IMR-90 (cell line): ENCODE results near the gene CTSS. TPM values are rescaled to one million over a fixed set of nuclear protein-coding genes. Genes with fewer than 3 reads are reported as not detected.

Experiments
- ATAC-seq: fragments of 200-7000 bp; cut with Tn5 transposase; 2 replicates; pipeline ENCODE4 v1.9.1; 2020; ENCODE audit warnings: low read depth, mild to moderate bottlenecking, moderate library complexity
- BruUV-seq: library from RNA; stranded (reverse); fragments of 400-500 nt; replicated peaks from 2 replicates; lab custom pipeline; 2021; lab: Mats Ljungman, UMichigan
- CTCF ChIA-PET: fragments of 300-600 bp; formaldehyde crosslinking; extraction: SDS; loops from one replicate; lab custom pipeline; 2021; ENCODE audit warnings: antibody characterized with exemption; lab: Yijun Ruan, JAX
- POLR2A ChIA-PET: fragments of 300-600 bp; sonication (Branson Sonifier 250); formaldehyde crosslinking; loops from one replicate; lab custom pipeline; 2022; ENCODE audit warnings: antibody characterized with exemption; ENCODE audit not compliant: unreplicated experiment; lab: Charles Lee
- DNase-seq: peaks from one replicate; pipeline ENCODE4 v3.0.0; 2013
- H2AFZ ChIP-seq: replicated peaks from 2 replicates; pipeline ENCODE3; 2013; ENCODE audit warnings: low read length, mild to moderate bottlenecking; ENCODE audit not compliant: poor library complexity
- H2AK5ac ChIP-seq: 2 replicates; pipeline ENCODE4 v1.6.1; 2013; ENCODE audit warnings: low read depth, low read length, inconsistent platforms
- H2AK9ac ChIP-seq: replicated peaks from 2 replicates; pipeline ENCODE3; 2013; ENCODE audit warnings: mild to moderate bottlenecking, low read depth, low read length, moderate library complexity; ENCODE audit not compliant: poor library complexity
- H2BK120ac ChIP-seq: 2 replicates; pipeline ENCODE4 v1.6.1; 2013; ENCODE audit warnings: low read depth, low read length, inconsistent platforms
- H2BK15ac ChIP-seq: 3 replicates; pipeline ENCODE4 v1.6.1; 2013; ENCODE audit warnings: low read depth, low read length, inconsistent platforms
- H2BK20ac ChIP-seq: 2 replicates; pipeline ENCODE4 v1.6.1; 2013; ENCODE audit warnings: low read depth, mild to moderate bottlenecking, inconsistent platforms, low read length, moderate library complexity
- H2BK5ac ChIP-seq: 2 replicates; pipeline ENCODE4 v1.6.1; 2013; ENCODE audit warnings: mild to moderate bottlenecking, low read depth, low read length, inconsistent platforms; ENCODE audit not compliant: poor library complexity, severe bottlenecking
- H3K14ac ChIP-seq: replicated peaks from 2 replicates; pipeline ENCODE4 v1.6.1; 2013; ENCODE audit warnings: low read depth, low read length, inconsistent platforms
- H3K18ac ChIP-seq: 2 replicates; pipeline ENCODE4 v1.6.1; 2013; ENCODE audit warnings: low read depth, low read length, control low read depth
- H3K23ac ChIP-seq: 2 replicates; pipeline ENCODE4 v1.6.1; 2013; ENCODE audit warnings: low read depth, low read length, inconsistent platforms
- H3K27ac ChIP-seq: 2 replicates; pipeline ENCODE4 v1.5.1; 2013; ENCODE audit warnings: mild to moderate bottlenecking, control low read depth, low read length; ENCODE audit not compliant: insufficient read depth
- H3K27me3 ChIP-seq: 2 replicates; pipeline ENCODE4 v1.6.1; 2013; ENCODE audit warnings: low read length; ENCODE audit not compliant: control insufficient read depth, insufficient read depth
- H3K36me3 ChIP-seq: 2 replicates; pipeline ENCODE4 v1.6.1; 2013; ENCODE audit warnings: low read length, mixed read lengths; ENCODE audit not compliant: control insufficient read depth, insufficient read depth
- H3K4ac ChIP-seq: 2 replicates; pipeline ENCODE4 v1.6.1; 2013; ENCODE audit warnings: low read depth, low read length, inconsistent platforms
- H3K4me1 ChIP-seq: 2 replicates; pipeline ENCODE4 v1.6.1; 2013; ENCODE audit warnings: low read length, mixed read lengths; ENCODE audit not compliant: control insufficient read depth, insufficient read depth
- H3K4me2 ChIP-seq: 2 replicates; pipeline ENCODE4 v1.6.1; 2013; ENCODE audit warnings: low read depth, mild to moderate bottlenecking, control low read depth, low read length, moderate library complexity
- H3K4me3 ChIP-seq: 2 replicates; pipeline ENCODE4 v1.5.1; 2013; ENCODE audit warnings: low read depth, mild to moderate bottlenecking, control low read depth, low read length, moderate library complexity; ENCODE audit not compliant: insufficient read depth
- H3K56ac ChIP-seq: 2 replicates; pipeline ENCODE4 v1.6.1; 2013; ENCODE audit warnings: low read length, inconsistent platforms; ENCODE audit not compliant: insufficient read depth; ENCODE audit errors: extremely low read depth
- H3K79me1 ChIP-seq, 2 experiments: 2 replicates each; pipeline ENCODE4 v1.6.1; 2013; ENCODE audit warnings: low read length in 2 of 2, inconsistent platforms in 1 of 2, low read depth in 1 of 2
- H3K9ac ChIP-seq: 2 replicates; pipeline ENCODE4 v1.6.1; 2013; ENCODE audit warnings: low read depth, low read length, control low read depth
- H3K9me1 ChIP-seq: 2 replicates; pipeline ENCODE4 v1.6.1; 2013; ENCODE audit warnings: low read length, inconsistent platforms; ENCODE audit not compliant: insufficient read depth
- H3K9me3 ChIP-seq: 2 replicates; pipeline ENCODE4 v1.6.1; 2013; ENCODE audit warnings: low read length; ENCODE audit not compliant: control insufficient read depth, insufficient read depth
- H4K20me1 ChIP-seq: 2 replicates; pipeline ENCODE4 v1.6.1; 2013; ENCODE audit warnings: low read length, inconsistent platforms; ENCODE audit not compliant: insufficient read depth
- H4K5ac ChIP-seq: 2 replicates; pipeline ENCODE4 v1.6.1; 2013; ENCODE audit warnings: mild to moderate bottlenecking, low read depth, low read length, control low read depth
- H4K8ac ChIP-seq, 2 experiments: 2 replicates each; pipeline ENCODE4 v1.6.1; 2013; ENCODE audit warnings: low read depth in 2 of 2, low read length in 2 of 2, control low read depth in 1 of 2, inconsistent platforms in 1 of 2
- H4K91ac ChIP-seq: 2 replicates; pipeline ENCODE4 v1.6.1; 2013; ENCODE audit warnings: low read depth, low read length, inconsistent platforms; ENCODE audit not compliant: insufficient read depth
- BHLHE40 ChIP-seq: fragments of 150-350 bp; IDR thresholded peaks from 2 replicates; pipeline ENCODE4 v1.6.1; 2016; ENCODE audit warnings: mild to moderate bottlenecking, low read depth, low read length
- CEBPB ChIP-seq: IDR thresholded peaks from 2 replicates; pipeline ENCODE4 v1.6.1; 2012; ENCODE audit warnings: low read depth, low read length, improper control_type of control experiment
- CHD1 ChIP-seq: IDR thresholded peaks from 2 replicates; pipeline ENCODE4 v1.6.1; 2012; ENCODE audit warnings: low read depth, low read length, improper control_type of control experiment
- ELK1 ChIP-seq: fragments of 150-350 bp; IDR thresholded peaks from 2 replicates; pipeline ENCODE4 v1.6.1; 2016; ENCODE audit warnings: low read depth, mild to moderate bottlenecking, low read length, moderate library complexity, borderline replicate concordance
- FOS ChIP-seq: fragments of 150-350 bp; IDR thresholded peaks from 2 replicates; pipeline ENCODE4 v1.6.1; 2016; ENCODE audit warnings: low read depth, low read length
- MAFK ChIP-seq: IDR thresholded peaks from 2 replicates; pipeline ENCODE4 v1.6.1; 2012; ENCODE audit warnings: low read depth, low read length, improper control_type of control experiment
- MAZ ChIP-seq: IDR thresholded peaks from 2 replicates; pipeline ENCODE4 v1.6.1; 2012; ENCODE audit warnings: low read depth, mild to moderate bottlenecking, low read length, improper control_type of control experiment, moderate library complexity, borderline replicate concordance
- MXI1 ChIP-seq: IDR thresholded peaks from 2 replicates; pipeline ENCODE4 v1.6.1; 2012; ENCODE audit warnings: low read depth, mild to moderate bottlenecking, low read length, moderate library complexity, borderline replicate concordance
- NFE2L2 ChIP-seq: fragments of 150-350 bp; IDR thresholded peaks from 2 replicates; pipeline ENCODE4 v1.6.1; 2016; ENCODE audit warnings: low read depth, mild to moderate bottlenecking, low read length
- RAD21 ChIP-seq: IDR thresholded peaks from 2 replicates; pipeline ENCODE4 v1.6.1; 2012; ENCODE audit warnings: low read length, improper control_type of control experiment
- RCOR1 ChIP-seq: IDR thresholded peaks from 2 replicates; pipeline ENCODE4 v1.6.1; 2012; ENCODE audit warnings: mild to moderate bottlenecking, low read length, improper control_type of control experiment; ENCODE audit not compliant: insufficient replicate concordance
- RFX5 ChIP-seq: IDR thresholded peaks from 2 replicates; pipeline ENCODE4 v1.8.0; 2012; ENCODE audit warnings: low read depth, mild to moderate bottlenecking, low read length, moderate library complexity
- WGBS, 2 experiments: methylation state at CpG; one replicate each; pipeline versions ENCODE4 v1.1.5 to v1.1.7; 2013; ENCODE audit warnings: missing lambda C conversion rate in 2 of 2; ENCODE audit not compliant: insufficient read length in 1 of 2; ENCODE audit errors: extremely low coverage in 2 of 2; 5-methylcytosine and 5-hydroxymethylcytosine counted together
- dilution Hi-C: fragments of 300-500 bp; cut with HindIII; formaldehyde crosslinking; loops from one replicate; pipeline ENCODE4 v1.14.3; 2018; ENCODE audit warnings: low sequenced_read_pairs; ENCODE audit not compliant: unreplicated experiment
- in situ Hi-C: fragments of 300-500 bp; cut with MboI; formaldehyde crosslinking; loops from 3 replicates; pipeline ENCODE4 v1.14.3; 2019; ENCODE audit warnings: low sequenced_read_pairs, inconsistent platforms, mixed read lengths
- intact Hi-C: fragments of 100-400 bp; cut with micrococcal nuclease; formaldehyde crosslinking; loops from 2 replicates; pipeline ENCODE4 v1.10.0; 2022
- polyA plus RNA-seq, 3 experiments: library from polyadenylated mRNA; depleted of rRNA; stranded (reverse); fragments of >200 nt; gene quantifications; 2 replicates each; pipeline ENCODE4 v1.2.3, GENCODE V29; 2012; ENCODE audit warnings: low replicate concordance in 1 of 3
- total RNA-seq: library from RNA; depleted of rRNA; stranded (reverse); fragments of >200 nt; gene quantifications from 2 replicates; pipeline ENCODE4 v1.2.3, GENCODE V29; 2012
- TF ChIP-seq, protein P1 (sequence below): fragments of 150-350 bp; IDR thresholded peaks from 2 replicates; pipeline ENCODE4 v1.6.1; 2017; ENCODE audit warnings: mild to moderate bottlenecking, antibody characterized with exemption, low read length, low read depth

The CTSS gene
- total and polyA plus RNA-seq, 2 of the 4 experiments (the other 2 are of a cell fraction) = 0.18 to 0.48 TPM

DNA sequence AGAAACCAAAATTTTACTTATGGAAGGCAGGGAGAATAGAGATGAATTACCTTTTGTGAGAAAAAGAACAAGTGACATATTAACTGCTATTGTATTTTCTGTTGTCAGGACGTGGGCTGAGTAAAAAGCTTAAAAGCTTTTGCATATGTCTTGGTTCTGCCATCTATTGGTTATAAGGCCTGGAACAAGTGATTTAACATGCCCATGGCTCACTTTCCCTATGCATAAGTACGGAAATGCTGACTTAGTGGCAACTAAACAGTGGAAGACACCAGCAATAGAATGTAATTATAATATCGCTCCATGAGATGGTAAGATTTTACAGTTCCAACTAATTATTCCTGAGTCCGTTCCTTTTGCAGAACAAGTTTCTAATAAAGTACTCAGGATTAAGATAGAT is 6.7 kb upstream of the CTSS start:
- Histone ChIP-seq H2BK15ac (no peak overlapping the region), H3K9ac (no peak overlapping the region), H3K9me1 (no peaks in the 10 kb centered on the region), H3K4me3 (no peak overlapping the region), H3K9me3 (no peaks in the 10 kb centered on the region), H2AK5ac (no peak overlapping the region), H2BK20ac (no peak overlapping the region), H3K27me3 (no peaks in the 10 kb centered on the region), H3K79me1 (no peaks in the 10 kb centered on the region), H2BK5ac (no peak overlapping the region), H4K20me1 (no peaks in the 10 kb centered on the region), H4K5ac (no peak overlapping the region), H3K4me1 (peaks cover 2% of the 10 kb centered on the region; the same call in 1 of the 2 replicates), H3K18ac (no peak overlapping the region), H2BK120ac (no peak overlapping the region), H3K14ac (no peak overlapping the region; the same call in 1 of the 2 replicates), H2AFZ (no peak overlapping the region), H4K91ac (no peak overlapping the region), H3K36me3 (no peaks in the 10 kb centered on the region), H3K23ac (no peak overlapping the region), H3K27ac (no peak overlapping the region), H4K8ac (no peak overlapping the region), H2AK9ac (no peak overlapping the region), H3K56ac (no peak overlapping the region), H3K4ac (no peak overlapping the region), H3K4me2 (no peak overlapping the region)
- ATAC-seq = no peak
- ChIA-PET CTCF (no interaction called here), POLR2A (no interaction called here)
- no TSS peak for BruUV-seq
- dilution Hi-C loops = no loop called here
- in situ Hi-C loops = no loop called here
- no peak for DNase-seq
- TF ChIP-seq, protein P1, sequence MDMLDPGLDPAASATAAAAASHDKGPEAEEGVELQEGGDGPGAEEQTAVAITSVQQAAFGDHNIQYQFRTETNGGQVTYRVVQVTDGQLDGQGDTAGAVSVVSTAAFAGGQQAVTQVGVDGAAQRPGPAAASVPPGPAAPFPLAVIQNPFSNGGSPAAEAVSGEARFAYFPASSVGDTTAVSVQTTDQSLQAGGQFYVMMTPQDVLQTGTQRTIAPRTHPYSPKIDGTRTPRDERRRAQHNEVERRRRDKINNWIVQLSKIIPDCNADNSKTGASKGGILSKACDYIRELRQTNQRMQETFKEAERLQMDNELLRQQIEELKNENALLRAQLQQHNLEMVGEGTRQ = no peak
- TF ChIP-seq CEBPB (no peak), NFE2L2 (no peak), RFX5 (no peak), RAD21 (no peak), ELK1 (no peak), BHLHE40 (no peak), FOS (no peak), MAZ (no peak), CHD1 (no peak), RCOR1 (no peak), MXI1 (no peak), MAFK (no peak)
- intact Hi-C loops = no loop called here
- no CpG with 5 or more reads among the region's 4 CpGs for WGBS, 2 experiments
